ENCODE data around the gene DIDO1. TPM values are rescaled to one million over a fixed set of nuclear protein-coding genes. Genes with fewer than 3 reads are reported as not detected.

Gene DIDO1
- total RNA-seq, 1 donor from 2014 or later = 53.6 TPM

DNA sequence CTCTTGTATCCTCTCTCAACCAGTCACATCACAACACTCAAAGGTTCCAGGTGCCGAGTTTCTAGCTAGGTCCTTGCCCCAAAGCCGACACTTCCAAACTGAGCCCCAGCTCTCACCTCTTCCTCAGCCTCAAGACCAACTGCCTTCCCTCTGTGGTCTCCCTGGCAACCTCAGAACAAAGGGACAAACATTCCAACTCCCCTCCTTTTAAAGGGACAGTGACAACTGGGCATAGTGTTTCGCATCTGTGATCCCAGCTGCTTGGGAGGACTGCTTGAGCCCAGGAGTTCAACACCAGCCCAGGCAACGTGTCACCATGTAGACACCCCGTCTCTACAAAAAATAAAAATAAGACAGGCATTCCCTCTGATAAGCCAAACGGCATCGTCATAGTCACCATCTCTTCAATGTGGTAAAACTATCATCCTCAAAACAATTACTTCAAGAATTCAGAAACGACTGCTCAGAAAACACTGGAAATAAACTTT lies 11.3 kb downstream of the DIDO1 start:
- peaks cover 48% of the 10 kb centered on the region for H3K4me1 Mint-ChIP-seq (ENCODE audit: unreplicated experiment)
- H3K36me3 Mint-ChIP-seq (ENCODE audit: unreplicated experiment) = peaks cover 21% of the 10 kb centered on the region
- no peak for DNase-seq (ENCODE audit: extremely low spot score, unreplicated experiment)
- H3K27me3 Mint-ChIP-seq (ENCODE audit: unreplicated experiment) = no peaks in the 10 kb centered on the region
- H3K4me3 Mint-ChIP-seq (ENCODE audit: unreplicated experiment) = no peak overlapping the region
- no peaks in the 10 kb centered on the region for H3K9me3 Mint-ChIP-seq (ENCODE audit: unreplicated experiment)
- TF ChIP-seq, protein P1, sequence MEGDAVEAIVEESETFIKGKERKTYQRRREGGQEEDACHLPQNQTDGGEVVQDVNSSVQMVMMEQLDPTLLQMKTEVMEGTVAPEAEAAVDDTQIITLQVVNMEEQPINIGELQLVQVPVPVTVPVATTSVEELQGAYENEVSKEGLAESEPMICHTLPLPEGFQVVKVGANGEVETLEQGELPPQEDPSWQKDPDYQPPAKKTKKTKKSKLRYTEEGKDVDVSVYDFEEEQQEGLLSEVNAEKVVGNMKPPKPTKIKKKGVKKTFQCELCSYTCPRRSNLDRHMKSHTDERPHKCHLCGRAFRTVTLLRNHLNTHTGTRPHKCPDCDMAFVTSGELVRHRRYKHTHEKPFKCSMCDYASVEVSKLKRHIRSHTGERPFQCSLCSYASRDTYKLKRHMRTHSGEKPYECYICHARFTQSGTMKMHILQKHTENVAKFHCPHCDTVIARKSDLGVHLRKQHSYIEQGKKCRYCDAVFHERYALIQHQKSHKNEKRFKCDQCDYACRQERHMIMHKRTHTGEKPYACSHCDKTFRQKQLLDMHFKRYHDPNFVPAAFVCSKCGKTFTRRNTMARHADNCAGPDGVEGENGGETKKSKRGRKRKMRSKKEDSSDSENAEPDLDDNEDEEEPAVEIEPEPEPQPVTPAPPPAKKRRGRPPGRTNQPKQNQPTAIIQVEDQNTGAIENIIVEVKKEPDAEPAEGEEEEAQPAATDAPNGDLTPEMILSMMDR (IDR thresholded peaks at IDR 0.05) = no peak
- H3K27ac Mint-ChIP-seq (ENCODE audit: unreplicated experiment) = peak overlapping the region; percentile 91

DNA sequence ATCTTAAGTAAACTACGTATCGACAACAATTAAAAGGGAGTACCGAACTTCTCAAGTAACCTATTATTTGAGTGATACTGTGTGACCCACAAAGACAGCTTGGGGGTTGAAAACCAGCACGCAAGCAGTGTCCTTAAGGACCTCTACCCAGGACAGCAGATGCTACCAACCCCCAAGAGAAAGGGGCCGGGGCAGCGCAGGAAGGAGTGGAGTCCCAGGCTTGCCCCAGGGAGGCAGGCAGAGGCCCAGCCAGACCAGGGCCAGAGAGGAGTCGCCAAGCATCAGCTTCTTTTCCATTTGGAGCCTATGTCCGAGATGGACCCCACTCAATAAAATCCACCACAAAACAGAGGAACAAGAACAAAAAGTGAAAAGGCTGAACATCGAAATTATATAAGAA lies 11.9 kb downstream of the DIDO1 start:
- Mint-ChIP-seq H3K27me3 (ENCODE audit: unreplicated experiment) (no peaks in the 10 kb centered on the region), H3K27ac (ENCODE audit: unreplicated experiment) (peak overlapping the region; percentile 18), H3K4me3 (ENCODE audit: unreplicated experiment) (no peak overlapping the region), H3K4me1 (ENCODE audit: unreplicated experiment) (peaks cover 46% of the 10 kb centered on the region), H3K9me3 (ENCODE audit: unreplicated experiment) (no peaks in the 10 kb centered on the region), H3K36me3 (ENCODE audit: unreplicated experiment) (peaks cover 27% of the 10 kb centered on the region)
- DNase-seq (ENCODE audit: extremely low spot score, unreplicated experiment) = no peak
- TF ChIP-seq, protein P1 (IDR thresholded peaks at IDR 0.05) = no peak

DNA sequence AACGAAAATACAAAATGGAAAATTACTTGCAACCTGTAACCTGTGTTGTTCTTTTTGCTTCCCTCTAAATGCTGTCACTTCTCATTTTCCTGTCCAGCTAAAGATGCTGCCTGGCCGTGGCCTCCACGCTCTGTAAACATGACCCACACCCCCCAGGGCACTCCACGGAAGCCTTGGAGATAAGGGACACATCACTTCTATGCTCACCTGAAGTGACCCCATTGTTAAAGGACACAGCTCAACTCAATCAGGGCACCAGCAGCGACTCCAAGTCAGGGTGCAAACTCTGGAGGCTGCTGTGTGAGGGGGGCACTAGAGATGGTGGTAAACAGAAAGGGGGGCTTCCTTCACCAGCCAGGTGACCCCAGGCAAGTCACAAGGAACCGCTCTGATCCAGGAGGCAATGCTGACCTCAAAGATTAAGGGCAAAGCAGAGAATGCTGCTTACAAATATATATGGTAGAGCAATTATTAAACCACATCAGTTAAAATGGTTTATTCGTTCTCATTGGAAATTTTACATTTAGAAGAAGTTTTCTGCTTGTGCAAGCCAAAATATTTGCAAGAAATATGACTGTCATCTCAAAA lies 13.2 kb downstream of the DIDO1 start:
- Mint-ChIP-seq H3K36me3 (ENCODE audit: unreplicated experiment) (peaks cover 39% of the 10 kb centered on the region), H3K27ac (ENCODE audit: unreplicated experiment) (no peak overlapping the region), H3K27me3 (ENCODE audit: unreplicated experiment) (no peaks in the 10 kb centered on the region), H3K4me3 (ENCODE audit: unreplicated experiment) (no peak overlapping the region), H3K9me3 (ENCODE audit: unreplicated experiment) (no peaks in the 10 kb centered on the region), H3K4me1 (ENCODE audit: unreplicated experiment) (peaks cover 35% of the 10 kb centered on the region)
- no peak for DNase-seq (ENCODE audit: extremely low spot score, unreplicated experiment)
- TF ChIP-seq, protein P1 (IDR thresholded peaks at IDR 0.05) = no peak

GRCh38 chr20:62911701-62912280 lies 14.5 kb downstream of the DIDO1 start:
- H3K27me3 Mint-ChIP-seq (ENCODE audit: unreplicated experiment) = no peaks in the 10 kb centered on the region
- H3K36me3 Mint-ChIP-seq (ENCODE audit: unreplicated experiment) = peaks cover 51% of the 10 kb centered on the region
- H3K4me1 Mint-ChIP-seq (ENCODE audit: unreplicated experiment) = peaks cover 29% of the 10 kb centered on the region
- no peak for DNase-seq (ENCODE audit: extremely low spot score, unreplicated experiment)
- TF ChIP-seq, protein P1 (IDR thresholded peaks at IDR 0.05) = no peak
- no peak overlapping the region for H3K4me3 Mint-ChIP-seq (ENCODE audit: unreplicated experiment)
- no peaks in the 10 kb centered on the region for H3K9me3 Mint-ChIP-seq (ENCODE audit: unreplicated experiment)
- no peak overlapping the region for H3K27ac Mint-ChIP-seq (ENCODE audit: unreplicated experiment)

GRCh38 chr20:62910777-62911497 lies 15.4 kb downstream of the DIDO1 start:
- no peaks in the 10 kb centered on the region for H3K27me3 Mint-ChIP-seq (ENCODE audit: unreplicated experiment)
- H3K27ac Mint-ChIP-seq (ENCODE audit: unreplicated experiment) = no peak overlapping the region
- DNase-seq (ENCODE audit: extremely low spot score, unreplicated experiment) = no peak
- TF ChIP-seq, protein P1 (IDR thresholded peaks at IDR 0.05) = no peak
- no peaks in the 10 kb centered on the region for H3K9me3 Mint-ChIP-seq (ENCODE audit: unreplicated experiment)
- peaks cover 22% of the 10 kb centered on the region for H3K4me1 Mint-ChIP-seq (ENCODE audit: unreplicated experiment)
- no peak overlapping the region for H3K4me3 Mint-ChIP-seq (ENCODE audit: unreplicated experiment)
- H3K36me3 Mint-ChIP-seq (ENCODE audit: unreplicated experiment) = peaks cover 59% of the 10 kb centered on the region

Data from osteocyte (in vitro differentiated cells).